Stimulated activated CD4-positive, alpha-beta T cell treated with anti-CD3 and anti-CD28 coated beads, Interleukin-1b, Interleukin-23, amount 100 ng/mL, for 4 hours (primary cell): Measurements from ENCODE around the gene CHST15.

ENCODE experiments used
- DNase-seq, 2 donors: peaks; one replicate each; pipeline ENCODE4 v3.0.0-alpha.2; 2020; ENCODE audit warnings: low read depth in 2 of 2

Gene CHST15

DNA sequence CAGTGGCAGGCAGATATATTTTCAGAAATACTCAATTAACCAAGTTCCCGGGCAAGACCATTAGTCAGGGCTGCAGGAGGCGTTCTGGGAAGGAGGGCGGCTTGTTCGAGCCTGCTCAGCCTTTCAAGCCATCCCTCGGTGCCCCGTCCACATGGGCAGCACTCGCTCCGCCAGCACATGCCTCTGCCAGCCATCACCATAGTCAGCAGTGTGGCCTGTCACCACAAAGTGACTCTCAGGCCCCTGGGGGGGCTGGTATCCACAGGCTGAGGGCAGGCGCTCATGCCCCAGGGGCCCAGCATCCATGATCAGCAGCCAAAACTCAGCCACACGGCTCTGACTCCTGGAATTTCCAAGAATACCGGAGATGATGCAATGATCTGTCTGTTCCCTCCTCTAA is 81.9 kb downstream of the CHST15 start:
- no peak for DNase-seq

- DNase-seq: no peak
Measured at GRCh38 chr10:124010563-124011131, 82.8 kb downstream of the CHST15 start.

DNA sequence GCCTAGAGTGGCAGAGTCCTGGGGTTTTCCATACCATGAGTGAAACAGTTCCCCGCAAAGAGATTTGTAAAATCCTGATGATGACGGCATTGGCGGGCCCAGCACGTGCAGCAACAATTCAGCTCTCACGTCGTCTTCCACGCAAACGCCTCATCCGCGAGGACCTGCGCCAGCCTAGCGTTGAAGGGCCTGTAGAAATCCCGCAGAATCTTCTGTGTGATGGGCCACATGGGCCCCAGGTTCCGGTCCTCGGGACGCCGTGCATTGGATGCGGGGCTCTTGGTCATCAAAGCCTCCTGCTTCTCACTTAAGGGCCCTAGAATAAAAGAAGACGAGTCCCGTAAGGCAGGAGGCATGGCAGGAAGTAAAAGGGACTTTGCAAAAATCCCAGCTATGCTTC is 83.4 kb downstream of the CHST15 start:
- DNase-seq: no peak

DNA sequence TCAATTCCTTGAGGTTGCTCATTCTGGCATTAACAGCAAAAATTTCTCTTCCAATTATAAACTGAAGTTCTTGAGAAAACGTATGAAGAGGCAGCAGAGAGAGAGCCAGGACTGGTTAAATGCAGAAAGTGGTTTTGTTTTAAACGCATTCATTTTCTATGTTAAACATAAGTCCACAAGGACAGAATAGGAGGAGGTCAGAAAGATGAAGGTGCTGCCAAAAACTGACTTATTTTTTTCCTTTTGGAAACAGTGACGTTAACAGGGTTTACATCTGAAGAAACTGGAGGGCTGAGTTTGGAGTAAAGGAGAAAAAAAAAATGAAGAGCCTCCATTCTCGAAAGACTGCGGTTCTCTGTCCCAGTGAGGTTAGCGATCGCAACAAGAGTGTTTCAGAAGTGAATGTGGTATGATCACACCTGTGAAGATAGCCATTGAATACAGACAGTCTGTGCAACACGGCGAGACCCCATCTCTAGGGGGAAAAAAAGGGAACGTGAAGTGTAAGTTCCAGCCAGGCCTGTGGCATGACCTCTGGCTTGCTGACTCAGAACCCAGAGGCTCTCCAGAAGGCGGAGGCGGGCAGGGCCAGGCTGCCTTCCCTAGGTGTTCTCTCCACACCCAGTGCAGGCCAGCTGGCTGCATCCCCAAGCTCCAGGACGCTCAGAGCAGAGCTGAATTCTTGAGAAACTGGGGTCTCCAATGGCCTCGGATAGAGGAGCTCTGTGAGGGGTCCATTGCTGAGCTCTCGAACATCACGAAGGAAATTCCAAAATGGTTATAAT is 84.0 kb downstream of the CHST15 start:
- no peak for DNase-seq

- no peak for DNase-seq
Measured at GRCh38 chr10:124008681-124009080, 84.7 kb downstream of the CHST15 start.

DNA sequence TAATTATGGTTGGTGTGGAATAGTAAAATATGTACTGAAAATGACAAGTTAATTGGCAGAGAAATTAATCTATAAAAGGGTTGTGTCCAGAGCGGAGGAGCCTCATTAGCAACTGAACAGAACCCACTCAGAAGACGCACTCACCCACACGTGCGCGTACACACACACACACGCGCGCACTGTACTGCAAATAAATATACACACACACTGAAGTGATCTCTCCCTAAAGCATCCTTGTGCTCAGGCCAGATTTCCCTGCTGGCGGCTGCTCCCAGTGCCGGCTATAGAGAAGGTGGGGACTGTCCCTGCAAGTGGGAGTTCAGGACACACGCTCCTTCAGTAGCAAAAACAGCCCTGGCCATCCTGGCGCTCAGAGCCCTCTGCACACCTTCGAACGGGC is 85.2 kb downstream of the CHST15 start:
- DNase-seq: no peak

DNA sequence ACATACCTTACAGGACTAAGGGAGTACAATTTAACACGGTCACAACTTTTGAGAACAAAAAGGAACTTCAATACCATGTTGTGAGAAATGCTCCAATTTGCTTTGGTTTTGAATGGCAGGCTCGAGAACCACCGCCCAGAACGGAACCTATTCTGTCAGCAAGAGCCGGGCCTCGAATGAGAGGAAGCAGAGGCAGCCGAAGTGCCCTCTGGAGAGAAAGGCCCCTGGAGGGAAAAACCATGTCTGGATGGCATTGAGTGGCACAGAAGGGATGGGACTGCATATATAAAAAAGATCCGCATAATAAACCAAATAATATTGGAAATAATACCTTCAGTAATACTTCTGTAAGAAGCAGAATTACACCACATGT is 85.6 kb downstream of the CHST15 start:
- no peak for DNase-seq

DNA sequence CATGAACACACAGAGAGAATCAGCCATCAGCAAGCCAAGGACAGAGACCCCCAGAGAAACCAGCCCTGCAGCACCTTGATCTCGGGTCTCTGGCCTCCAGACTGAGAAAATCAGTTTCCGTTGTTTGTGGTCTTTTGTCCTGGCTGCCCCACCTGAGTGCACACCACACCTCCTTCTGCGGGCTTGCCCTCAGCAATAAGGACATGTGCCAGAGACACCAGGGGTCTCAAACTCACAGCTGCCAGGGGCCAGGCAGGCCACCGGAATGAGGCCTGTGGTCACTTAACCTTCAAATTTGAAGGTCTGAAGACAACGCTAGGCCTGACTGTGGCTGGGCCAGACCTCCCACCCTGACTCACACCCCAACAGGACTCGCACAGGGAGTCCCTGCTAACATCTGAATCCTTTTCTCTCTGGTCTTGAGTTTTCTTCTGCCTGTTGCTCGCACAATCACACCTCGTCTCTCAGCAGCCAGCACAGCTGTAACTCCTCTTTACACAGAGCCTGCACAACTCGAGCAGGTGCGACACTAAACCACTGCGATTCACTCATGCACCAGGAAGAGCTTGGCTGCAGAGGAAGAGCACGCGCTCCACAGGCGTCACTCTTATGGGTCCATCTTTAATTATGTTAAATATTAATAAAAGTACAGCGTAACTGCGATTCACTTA is 86.2 kb downstream of the CHST15 start:
- DNase-seq: no peak

GRCh38 chr10:124006526-124006925 is 86.9 kb downstream of the CHST15 start:
- no peak for DNase-seq

GRCh38 chr10:124005991-124006392 is 87.4 kb downstream of the CHST15 start:
- DNase-seq: no peak

DNA sequence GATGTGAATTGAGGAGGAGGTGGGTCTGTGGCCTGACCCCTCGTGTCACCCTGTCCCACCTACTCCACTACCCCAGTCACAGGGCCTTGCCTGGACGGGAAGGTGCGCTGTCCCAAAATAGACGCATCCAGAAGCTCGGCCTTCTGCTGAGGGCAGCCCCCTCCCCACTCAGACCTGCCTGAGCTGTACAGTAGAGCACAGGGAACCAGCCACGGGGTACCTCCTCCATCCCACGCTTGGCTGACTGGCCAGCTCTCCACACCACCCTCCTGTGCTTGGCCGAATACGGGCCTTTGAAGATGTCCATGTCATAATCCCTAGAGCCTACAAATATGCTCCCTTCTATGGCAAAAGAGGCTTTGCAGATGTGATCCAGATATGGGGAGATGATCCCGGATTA is 88.3 kb downstream of the CHST15 start:
- DNase-seq: no peak

- DNase-seq: no peak
Measured at GRCh38 chr10:124004663-124005004, 88.8 kb downstream of the CHST15 start.

GRCh38 chr10:124003871-124004662 is 89.3 kb downstream of the CHST15 start:
- no peak for DNase-seq

GRCh38 chr10:124003481-124003870 is 89.9 kb downstream of the CHST15 start:
- no peak for DNase-seq

DNA sequence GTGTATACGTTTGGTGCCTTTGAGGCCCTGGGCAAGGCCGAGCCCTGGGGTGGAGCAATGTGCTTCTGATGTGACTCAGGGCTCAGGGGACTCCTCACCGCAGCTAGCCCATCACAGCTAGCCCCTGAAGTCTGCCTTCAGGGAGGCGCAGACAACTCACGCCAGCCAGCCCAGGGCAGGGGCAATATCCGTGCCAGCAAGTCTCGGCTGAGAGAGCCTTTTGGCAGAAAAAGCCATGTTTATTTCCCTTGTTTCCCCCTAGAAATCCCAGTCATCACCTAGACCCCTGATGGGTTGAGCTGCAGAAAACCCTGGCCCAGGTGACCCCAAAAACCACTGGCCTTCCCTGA is 90.4 kb downstream of the CHST15 start:
- DNase-seq: no peak

GRCh38 chr10:124002391-124003069 is 90.9 kb downstream of the CHST15 start:
- DNase-seq: no peak

- no peak for DNase-seq
Measured at GRCh38 chr10:124001391-124002148, 91.8 kb downstream of the CHST15 start.

- DNase-seq: no peak
Measured at GRCh38 chr10:124000792-124001201, 92.6 kb downstream of the CHST15 start.

GRCh38 chr10:123999956-124000615 is 93.3 kb downstream of the CHST15 start:
- no peak for DNase-seq

DNA sequence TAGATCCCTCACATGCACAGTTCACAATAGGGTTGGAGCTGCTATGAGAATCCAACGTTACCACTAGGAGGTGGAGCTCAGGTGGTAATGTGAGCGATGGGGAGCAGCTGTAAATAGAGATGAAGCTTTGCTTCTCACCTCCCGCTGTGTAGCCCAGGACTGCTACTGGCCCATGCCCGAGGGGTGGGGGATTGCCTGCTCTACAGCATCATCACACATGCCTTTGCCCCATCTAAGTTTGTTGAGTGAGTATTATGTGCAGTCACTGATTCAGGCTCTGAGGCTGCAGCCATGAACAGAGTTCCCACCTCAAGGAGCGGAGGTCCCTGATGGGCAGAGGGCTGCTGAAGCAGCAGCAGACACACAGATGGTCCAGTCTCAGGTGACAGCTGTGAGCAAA is 94.1 kb downstream of the CHST15 start:
- no peak for DNase-seq
